ENCODE results near the gene TMEM132E. TPM values are rescaled to one million over a fixed set of nuclear protein-coding genes. Genes with fewer than 3 reads are reported as not detected.

Gene TMEM132E
- total and polyA plus RNA-seq, 2 of the 8 experiments (the other 6 are each of a cell fraction or from before 2014, with no cell fraction given): 0.45 to 0.60 TPM

- TF ChIP-seq EGR1 (IDR thresholded peaks at IDR 0.05; ENCODE audit: borderline replicate concordance, low read depth, low read length): no peak
These were observed 35.3 kb downstream of the TMEM132E start (continued) for GRCh38 chr17:34614698-34615097.

Data from H1 (cell line).